Stimulated activated CD8-positive, alpha-beta memory T cell treated with anti-CD3 and anti-CD28 coated beads, Interleukin-7, amount 100 ng/mL, for 4 hours (primary cell): ENCODE measurements around the gene ZNF844.
"Not testable (repeated sequence)": the region's sequence is repeated elsewhere in the genome, so short reads cannot be mapped to it uniquely, and the experiment has no call there.

Source experiments
- DNase-seq, 2 donors: peaks; one replicate each; pipeline ENCODE4 v3.0.0-alpha.2; 2020; ENCODE audit warnings: low read depth in 2 of 2

ZNF844 gene

GRCh38 chr19:12064590-12065538, at the start of gene ZNF844:
Gene ZNF844, plus strand, starts transcription at chr19:12064731. Its CDS starts 143 bp downstream, at chr19:12064874.
- DNase-seq, result peak; percentile 52 to 70

GRCh38 chr19:12015015-12015752, 49.3 kb upstream of the ZNF844 start:
- no peak for DNase-seq

GRCh38 chr19:12015753-12016116, 48.8 kb upstream of the ZNF844 start:
- DNase-seq, result no peak

GRCh38 chr19:12034198-12034597, 30.3 kb upstream of the ZNF844 start:
- DNase-seq, result no peak

GRCh38 chr19:12034620-12035019, 29.9 kb upstream of the ZNF844 start:
- no peak for DNase-seq

- DNase-seq, result peak; percentile 46 to 59
Observed at GRCh38 chr19:12035220-12036172, 29.0 kb upstream of the ZNF844 start, which contains the start of gene ZNF433. Gene ZNF433, minus strand, starts transcription at chr19:12035679. Its CDS starts 140 bp downstream, at chr19:12035539.

GRCh38 chr19:12042893-12043292, 21.6 kb upstream of the ZNF844 start:
- no peak for DNase-seq

GRCh38 chr19:12043752-12044422, 20.6 kb upstream of the ZNF844 start:
- no peak for DNase-seq

- no peak for DNase-seq
Observed at GRCh38 chr19:12047868-12048267, 16.7 kb upstream of the ZNF844 start.

- DNase-seq, result no peak
Observed at GRCh38 chr19:12052091-12052496, 12.4 kb upstream of the ZNF844 start.

- DNase-seq, result peak; percentile 12 to 31
Observed at GRCh38 chr19:12052497-12053169, 11.9 kb upstream of the ZNF844 start, which contains the start of gene ZNF878. Gene ZNF878, minus strand, starts transcription at chr19:12052961. Its CDS starts 160 bp downstream, at chr19:12052801.

- no peak for DNase-seq
Observed at GRCh38 chr19:12055784-12056183, 8.7 kb upstream of the ZNF844 start.

- no peak for DNase-seq
Observed at GRCh38 chr19:12075538-12076139, 11.1 kb downstream of the ZNF844 start.

GRCh38 chr19:12076331-12076730, 11.8 kb downstream of the ZNF844 start:
- not testable (repeated sequence) for DNase-seq

GRCh38 chr19:12077375-12077774, 12.8 kb downstream of the ZNF844 start:
- no peak for DNase-seq

GRCh38 chr19:12083336-12083735, 18.8 kb downstream of the ZNF844 start:
- DNase-seq, result not testable (repeated sequence)

- DNase-seq, result no peak
Observed at GRCh38 chr19:12085074-12085818, 20.7 kb downstream of the ZNF844 start.

- DNase-seq, result peak; percentile 21 to 35
Observed at GRCh38 chr19:12090807-12091206, 26.3 kb downstream of the ZNF844 start.
